ENCODE results near the gene POLL. TPM values are rescaled to one million over a fixed set of nuclear protein-coding genes. Genes with fewer than 3 reads are reported as not detected.

POLL gene
- total RNA-seq, 3 donors from 2014 or later: 19.5 to 31.6 (median 20.3) TPM

GRCh38 chr10:101560298-101561067 is 27.6 kb downstream of the POLL start:
- no peak overlapping the region for H3K27ac ChIP-seq
- no peaks in the 10 kb centered on the region for H3K4me1 ChIP-seq
- no peak for TF ChIP-seq POLR2A (IDR thresholded peaks at IDR 0.05)
- TF ChIP-seq, protein P1, sequence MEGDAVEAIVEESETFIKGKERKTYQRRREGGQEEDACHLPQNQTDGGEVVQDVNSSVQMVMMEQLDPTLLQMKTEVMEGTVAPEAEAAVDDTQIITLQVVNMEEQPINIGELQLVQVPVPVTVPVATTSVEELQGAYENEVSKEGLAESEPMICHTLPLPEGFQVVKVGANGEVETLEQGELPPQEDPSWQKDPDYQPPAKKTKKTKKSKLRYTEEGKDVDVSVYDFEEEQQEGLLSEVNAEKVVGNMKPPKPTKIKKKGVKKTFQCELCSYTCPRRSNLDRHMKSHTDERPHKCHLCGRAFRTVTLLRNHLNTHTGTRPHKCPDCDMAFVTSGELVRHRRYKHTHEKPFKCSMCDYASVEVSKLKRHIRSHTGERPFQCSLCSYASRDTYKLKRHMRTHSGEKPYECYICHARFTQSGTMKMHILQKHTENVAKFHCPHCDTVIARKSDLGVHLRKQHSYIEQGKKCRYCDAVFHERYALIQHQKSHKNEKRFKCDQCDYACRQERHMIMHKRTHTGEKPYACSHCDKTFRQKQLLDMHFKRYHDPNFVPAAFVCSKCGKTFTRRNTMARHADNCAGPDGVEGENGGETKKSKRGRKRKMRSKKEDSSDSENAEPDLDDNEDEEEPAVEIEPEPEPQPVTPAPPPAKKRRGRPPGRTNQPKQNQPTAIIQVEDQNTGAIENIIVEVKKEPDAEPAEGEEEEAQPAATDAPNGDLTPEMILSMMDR (IDR thresholded peaks at IDR 0.05): no peak
- no peak for TF ChIP-seq POLR2AphosphoS5 (IDR thresholded peaks at IDR 0.05)
- no peaks in the 10 kb centered on the region for H3K36me3 ChIP-seq
- DNase-seq (ENCODE audit: low spot score in 2 of 2): peak in 1 of 2 donors; percentile 10
- H3K9me3 ChIP-seq: no peaks in the 10 kb centered on the region
- no peak overlapping the region for H3K4me3 ChIP-seq
- peaks cover 0 to 13% of the 10 kb centered on the region in 2 donors for H3K27me3 ChIP-seq
- intact Hi-C loops (cut with DNase I; ENCODE audit: low total_unique reads): loop anchor here (10.0 kb wide), 1 partner anchor 346 kb away; no protein-coding TSS in a partner anchor

GRCh38 chr10:101559596-101560297 is 28.3 kb downstream of the POLL start:
- TF ChIP-seq POLR2A (IDR thresholded peaks at IDR 0.05): no peak
- no peak for TF ChIP-seq POLR2AphosphoS5 (IDR thresholded peaks at IDR 0.05)
- TF ChIP-seq, protein P1 (IDR thresholded peaks at IDR 0.05): no peak
- Histone ChIP-seq H3K27me3 (peaks cover 0 to 6% of the 10 kb centered on the region in 2 donors), H3K36me3 (no peaks in the 10 kb centered on the region), H3K4me1 (no peaks in the 10 kb centered on the region), H3K4me3 (no peak overlapping the region), H3K27ac (no peak overlapping the region), H3K9me3 (no peaks in the 10 kb centered on the region)
- intact Hi-C loops (cut with DNase I; ENCODE audit: low total_unique reads): loop anchor here (10.0 kb wide), 1 partner anchor 345 kb away; no protein-coding TSS in a partner anchor
- no peak for DNase-seq (ENCODE audit: low spot score in 2 of 2)

GRCh38 chr10:101558671-101559595 is 29.1 kb downstream of the POLL start:
- no peaks in the 10 kb centered on the region for H3K4me1 ChIP-seq
- H3K9me3 ChIP-seq: no peaks in the 10 kb centered on the region
- H3K36me3 ChIP-seq: no peaks in the 10 kb centered on the region
- no peaks in the 10 kb centered on the region for H3K27me3 ChIP-seq
- TF ChIP-seq, protein P1 (IDR thresholded peaks at IDR 0.05): no peak
- TF ChIP-seq POLR2AphosphoS5 (IDR thresholded peaks at IDR 0.05) (no peak), POLR2A (IDR thresholded peaks at IDR 0.05) (no peak)
- no peak for DNase-seq (ENCODE audit: low spot score in 2 of 2)
- H3K27ac ChIP-seq: no peak overlapping the region
- no peak overlapping the region for H3K4me3 ChIP-seq
- intact Hi-C loops (cut with DNase I; ENCODE audit: low total_unique reads): no loop called here

GRCh38 chr10:101558204-101558603 is 29.9 kb downstream of the POLL start:
- intact Hi-C loops (cut with DNase I; ENCODE audit: low total_unique reads): no loop called here
- H3K9me3 ChIP-seq: no peaks in the 10 kb centered on the region
- TF ChIP-seq POLR2AphosphoS5 (IDR thresholded peaks at IDR 0.05) (no peak), POLR2A (IDR thresholded peaks at IDR 0.05) (no peak)
- TF ChIP-seq, protein P1 (IDR thresholded peaks at IDR 0.05): no peak
- H3K4me3 ChIP-seq: no peak overlapping the region
- no peak for DNase-seq (ENCODE audit: low spot score in 2 of 2)
- no peak overlapping the region for H3K27ac ChIP-seq
- H3K4me1 ChIP-seq: no peaks in the 10 kb centered on the region
- no peaks in the 10 kb centered on the region for H3K27me3 ChIP-seq
- H3K36me3 ChIP-seq: no peaks in the 10 kb centered on the region
